Stimulated activated CD4-positive, alpha-beta T cell treated with anti-CD3 and anti-CD28 coated beads, Interleukin-4, amount 100 ng/mL, for 24 hours (primary cell): Measurements from ENCODE around the gene JAZF1.
"Not testable (repeated sequence)": the region's sequence is repeated elsewhere in the genome, so short reads cannot be mapped to it uniquely, and the experiment has no call there.

Experiments
- DNase-seq: peaks from one replicate; pipeline ENCODE4 v3.0.0-alpha.2; 2020

The JAZF1 gene

DNA sequence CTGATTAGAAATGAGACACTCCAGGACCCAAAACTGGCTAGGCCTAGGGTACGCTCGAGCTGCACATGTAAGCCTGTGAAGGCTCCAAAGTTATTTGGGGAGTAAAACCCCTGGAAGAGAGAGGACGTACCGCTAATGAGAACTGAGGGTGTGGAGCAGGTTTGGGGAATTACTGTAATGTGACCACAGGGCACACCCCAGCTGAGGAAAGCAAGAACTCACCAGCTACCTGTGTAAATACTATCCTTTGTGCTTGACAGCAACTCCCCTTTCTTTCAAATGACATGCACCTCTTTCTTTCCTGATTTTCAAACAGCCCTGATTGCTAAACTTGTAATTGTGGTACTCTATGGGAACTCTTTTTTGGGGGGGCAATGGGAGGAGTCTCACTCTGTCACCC lies 147.2 kb downstream of the JAZF1 start:
- DNase-seq: no peak

DNA sequence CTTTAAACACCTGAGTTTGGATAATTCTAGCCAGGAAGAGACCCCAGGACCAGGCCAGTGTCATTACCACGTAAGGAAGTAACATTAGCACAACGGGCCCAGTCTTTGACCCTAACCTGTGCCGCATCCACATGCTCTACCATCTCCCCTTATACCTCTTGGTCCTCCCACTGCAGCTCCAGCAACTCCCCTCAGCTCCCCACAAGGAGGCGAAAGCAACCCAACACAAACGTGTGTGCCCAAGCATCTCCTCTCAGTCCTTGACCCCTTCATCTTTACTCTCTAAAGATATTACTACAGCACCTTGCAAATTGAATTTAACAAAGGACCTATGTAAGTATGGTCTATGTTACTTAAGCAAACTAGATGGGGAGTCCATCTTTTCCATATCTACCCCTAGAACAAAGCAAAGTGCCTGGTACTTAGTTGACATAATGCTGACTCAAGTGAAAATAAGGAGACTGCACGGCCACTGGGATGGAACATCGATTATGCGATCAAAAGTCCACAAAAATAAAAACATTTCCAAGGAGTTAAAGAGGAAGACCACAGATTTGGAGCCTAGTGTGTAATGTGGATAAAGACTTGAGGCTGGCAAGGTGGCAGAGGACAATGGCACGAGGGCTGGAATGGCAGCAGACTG lies 147.7 kb downstream of the JAZF1 start:
- DNase-seq: no peak

DNA sequence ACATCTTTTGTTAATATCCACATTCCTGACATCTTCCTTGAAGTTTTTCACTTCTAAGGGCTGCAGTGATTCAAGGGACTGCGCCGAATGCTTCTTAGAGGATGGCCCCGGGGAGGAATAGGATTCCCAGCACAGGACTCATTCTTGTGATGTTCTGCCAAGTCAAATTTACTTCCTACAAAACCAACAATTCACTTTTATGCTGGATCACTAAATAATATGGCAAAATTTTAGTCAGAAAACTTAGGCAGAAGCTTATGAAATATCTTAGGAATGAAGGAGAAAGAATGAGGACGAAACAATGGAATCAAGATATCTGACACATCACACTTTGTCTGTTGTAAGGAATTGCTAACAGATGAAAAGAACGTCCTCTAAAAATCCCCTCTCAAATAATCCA lies 151.5 kb downstream of the JAZF1 start:
- DNase-seq: no peak

DNA sequence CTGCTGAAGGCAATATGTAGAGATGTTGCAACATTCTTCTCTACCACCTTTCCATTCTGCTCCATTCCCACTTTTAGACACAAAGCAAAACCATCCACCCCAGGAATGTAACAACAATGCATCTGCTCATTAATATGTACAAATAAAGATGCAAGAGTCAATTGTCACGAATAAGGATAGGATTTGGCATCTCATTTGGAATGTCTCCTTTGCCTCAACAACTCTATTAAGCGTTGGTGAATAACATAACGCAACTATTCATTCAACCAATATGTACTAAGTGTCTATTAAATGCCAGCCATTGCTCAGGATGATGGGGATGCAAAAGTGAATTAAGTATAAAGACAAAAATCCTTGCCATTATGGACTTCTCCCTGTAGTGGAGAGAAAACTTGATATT lies 152.1 kb downstream of the JAZF1 start:
- DNase-seq: no peak

DNA sequence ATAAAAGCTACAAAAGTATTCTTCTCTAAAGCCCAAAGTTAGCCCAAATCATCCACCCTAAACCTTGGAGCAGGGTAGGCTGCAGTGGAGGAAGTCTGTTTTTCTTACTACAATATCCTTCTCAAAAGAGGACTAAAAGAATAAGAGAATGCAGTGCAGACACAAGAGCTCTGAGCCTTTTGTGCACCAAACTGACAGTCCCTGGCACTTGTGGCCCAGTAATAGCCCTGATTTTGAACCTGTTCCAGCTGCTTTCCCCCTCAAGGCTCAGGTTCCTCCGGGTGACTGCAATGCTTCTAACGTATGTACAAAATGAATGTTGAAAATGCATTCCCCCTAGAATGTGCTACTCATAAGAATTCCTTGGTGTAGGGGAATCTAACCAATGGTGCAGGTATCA lies 154.4 kb downstream of the JAZF1 start:
- DNase-seq: no peak

DNA sequence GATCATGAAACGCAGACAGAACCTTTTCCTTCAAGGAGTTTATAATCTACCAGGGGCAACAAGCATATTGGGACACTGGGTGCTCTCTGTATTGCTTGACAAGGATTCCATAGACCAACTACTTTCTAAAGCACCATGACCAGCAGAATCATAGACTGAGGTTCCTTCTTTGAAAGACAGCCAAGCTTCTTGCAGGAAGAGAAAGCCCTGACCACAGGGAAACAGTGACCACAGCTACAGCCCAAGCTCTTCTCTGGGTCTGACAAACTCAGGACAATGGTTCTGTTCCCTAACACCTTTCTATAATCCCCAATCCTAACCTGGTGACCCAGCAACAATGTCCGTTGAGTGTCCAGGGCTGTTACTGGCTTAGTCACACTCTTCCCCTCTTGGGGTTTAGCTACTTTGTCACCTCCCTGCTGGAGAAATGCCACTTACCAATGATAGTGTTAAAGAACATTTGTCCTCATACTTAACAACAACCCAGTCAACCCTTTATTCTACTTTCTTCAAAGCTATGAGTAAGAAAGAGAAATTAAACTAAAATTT lies 155.7 kb downstream of the JAZF1 start:
- no peak for DNase-seq

DNA sequence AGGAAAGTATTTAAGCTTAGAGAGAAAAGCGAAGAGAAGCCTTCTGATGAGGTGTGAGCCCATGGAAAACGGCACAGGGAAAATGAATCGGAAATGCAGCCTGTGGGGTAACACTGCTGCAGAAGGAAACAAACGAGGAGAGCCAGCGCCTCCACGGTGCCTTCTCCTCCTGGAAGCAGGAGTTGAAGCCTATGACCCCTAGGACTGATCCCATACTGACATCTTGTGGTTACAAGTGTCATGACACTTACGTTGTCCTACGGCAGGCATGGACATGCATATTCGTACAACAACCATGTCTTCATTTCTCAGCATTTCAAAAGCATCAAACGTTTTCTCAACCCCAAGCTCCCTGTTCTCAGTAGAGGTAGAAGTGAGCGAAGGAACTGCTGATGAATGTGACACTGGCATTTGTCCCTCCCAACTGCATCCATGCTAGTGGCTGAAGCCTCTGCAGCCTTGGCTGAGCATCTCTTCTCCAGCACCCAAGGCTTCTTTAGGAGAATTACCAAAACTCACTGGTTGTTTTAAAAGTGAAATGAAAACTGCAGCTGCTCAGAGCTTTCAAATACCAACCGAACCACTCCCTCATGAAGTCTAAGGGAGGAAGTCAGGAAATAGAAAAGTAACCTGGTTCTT lies 160.2 kb downstream of the JAZF1 start:
- peak; percentile 40 for DNase-seq

DNA sequence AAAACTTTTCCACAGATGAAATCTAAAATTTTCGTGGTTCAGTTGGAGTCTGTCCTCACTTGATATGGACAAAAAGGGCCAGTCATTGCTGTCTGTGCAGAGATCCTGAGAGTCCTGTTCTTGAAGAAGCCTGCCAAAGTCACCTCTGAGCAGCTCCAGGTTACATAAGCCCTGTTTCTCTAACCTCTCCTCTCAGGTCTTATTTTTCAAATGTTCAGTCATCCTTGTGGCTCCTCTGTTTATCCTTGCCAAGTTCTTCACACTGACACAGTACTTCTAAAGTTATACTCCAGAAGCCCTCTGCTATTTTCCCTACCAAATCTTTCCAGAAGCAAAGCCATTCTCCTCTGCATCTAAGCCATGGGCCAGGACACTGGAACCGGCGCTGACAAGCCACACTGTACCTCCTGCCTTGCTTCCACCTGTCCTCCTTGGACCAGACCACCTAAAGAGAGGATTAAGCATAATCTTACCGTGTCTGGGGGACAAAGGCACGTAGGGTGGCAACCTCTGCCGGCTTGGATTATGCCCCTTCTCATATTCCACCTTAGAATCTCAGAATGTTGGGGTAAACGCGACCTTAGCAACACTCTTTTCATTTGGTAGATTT lies 161.6 kb downstream of the JAZF1 start:
- no peak for DNase-seq

DNA sequence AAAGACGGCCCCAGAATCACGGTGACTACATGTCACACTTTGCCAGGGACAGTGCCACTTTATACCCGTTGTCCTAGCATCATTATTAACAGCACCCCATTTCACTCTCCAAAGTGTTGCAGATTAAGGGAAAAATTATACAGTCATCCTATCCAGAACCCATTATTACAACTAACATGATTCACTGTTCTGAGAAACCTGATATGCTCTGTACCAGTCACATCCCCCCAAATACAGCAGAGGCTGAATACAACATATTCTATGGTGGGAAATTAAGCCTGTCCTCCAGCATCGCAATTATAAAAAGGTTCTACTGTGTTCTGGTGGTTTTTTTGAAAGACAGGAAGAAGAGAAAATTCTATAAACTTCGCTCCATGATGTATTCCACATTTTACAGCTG lies 162.1 kb downstream of the JAZF1 start:
- DNase-seq: no peak

DNA sequence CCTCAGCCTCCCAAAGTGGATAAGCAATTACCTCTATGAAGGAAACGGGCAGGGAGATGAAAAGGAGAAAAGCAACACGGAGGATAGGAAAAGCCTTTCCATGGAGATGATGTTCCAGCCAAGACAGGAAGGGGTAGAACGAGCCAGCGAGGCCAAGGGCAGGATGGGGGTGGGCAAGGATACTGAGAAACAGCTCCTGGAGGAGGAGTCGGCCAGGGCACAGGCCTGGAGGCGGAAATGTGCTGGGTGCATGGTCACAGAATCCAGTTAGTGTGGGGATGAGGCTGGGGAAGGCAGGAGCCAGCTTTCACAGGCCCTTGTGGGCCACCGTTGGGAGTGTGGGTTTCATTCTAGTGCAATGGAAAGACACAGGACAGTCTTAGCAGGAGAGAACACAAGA lies 162.6 kb downstream of the JAZF1 start:
- no peak for DNase-seq

DNA sequence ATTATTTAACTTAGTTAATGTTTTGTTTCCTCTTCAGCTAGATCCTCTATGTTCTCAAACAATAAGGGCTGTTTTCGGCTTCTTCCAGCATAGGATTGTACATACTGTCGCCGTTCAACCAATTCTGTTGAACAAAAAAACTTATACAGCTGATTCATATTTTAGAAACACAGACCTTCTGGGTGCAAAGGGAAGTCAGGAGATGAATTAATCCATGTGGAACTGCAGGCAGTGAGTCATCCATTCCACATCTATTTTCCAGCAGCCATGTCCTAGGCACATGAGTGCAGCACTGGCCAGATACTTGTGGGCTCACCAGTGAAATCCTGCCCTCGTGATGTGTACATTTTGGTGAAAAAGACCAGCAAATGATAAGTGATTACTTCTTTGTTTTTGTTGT lies 163.2 kb downstream of the JAZF1 start:
- no peak for DNase-seq

DNA sequence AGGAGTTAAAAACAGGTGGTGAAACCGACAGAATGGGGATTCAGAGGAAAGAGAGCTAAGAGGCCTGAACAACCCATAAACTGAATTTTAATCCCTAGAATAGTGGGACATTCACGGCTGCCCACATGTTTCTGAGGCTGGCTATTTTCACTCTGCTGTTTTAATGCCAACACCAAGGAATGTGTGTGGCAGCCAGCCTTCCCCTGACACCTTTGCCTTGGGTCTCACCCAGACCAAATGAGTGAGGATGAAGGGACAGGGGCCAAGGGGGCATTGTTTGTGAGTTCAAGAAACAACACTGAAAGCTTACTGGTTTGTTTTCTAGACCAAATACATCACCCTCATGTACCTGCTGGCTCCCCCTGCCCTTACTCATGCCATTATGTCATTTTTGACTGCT lies 164.3 kb downstream of the JAZF1 start:
- no peak for DNase-seq

DNA sequence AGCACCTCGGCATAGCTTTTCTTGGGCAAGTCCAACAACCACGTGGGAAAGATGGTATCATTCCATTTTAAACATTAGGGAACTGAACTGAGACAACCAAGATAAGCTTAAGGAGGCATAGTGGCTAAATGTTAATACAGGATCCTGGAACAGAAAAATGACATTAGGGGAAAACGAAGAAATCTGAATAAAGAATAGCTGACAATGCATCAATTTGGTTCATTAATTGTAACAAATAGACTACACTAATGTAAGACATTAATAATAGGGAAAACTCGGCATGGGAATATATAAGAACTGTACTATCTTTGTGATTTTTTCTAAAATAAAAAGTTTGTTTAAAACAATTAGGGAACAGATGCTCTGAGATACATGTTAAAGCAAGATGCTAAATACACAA lies 165.4 kb downstream of the JAZF1 start:
- no peak for DNase-seq

DNA sequence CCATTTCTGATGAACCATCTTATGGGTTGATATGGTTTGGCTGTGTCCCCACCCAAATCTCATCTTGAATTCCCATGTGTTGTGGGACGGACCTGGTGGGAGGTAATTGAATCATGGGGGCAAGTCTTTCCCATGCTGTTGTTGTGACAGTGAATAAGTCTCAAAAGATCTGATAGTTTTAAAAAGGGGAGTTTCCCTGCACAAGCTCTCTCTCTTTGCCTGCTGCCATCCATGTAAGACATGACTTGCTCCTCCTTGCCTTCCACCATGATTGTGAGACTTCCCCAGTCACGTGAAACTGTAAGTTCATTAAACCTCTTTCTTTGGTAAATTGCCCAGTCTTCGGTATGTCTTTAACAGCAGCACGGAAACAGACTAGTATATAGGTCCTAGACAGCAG lies 166.3 kb downstream of the JAZF1 start:
- DNase-seq: not testable (repeated sequence)

DNA sequence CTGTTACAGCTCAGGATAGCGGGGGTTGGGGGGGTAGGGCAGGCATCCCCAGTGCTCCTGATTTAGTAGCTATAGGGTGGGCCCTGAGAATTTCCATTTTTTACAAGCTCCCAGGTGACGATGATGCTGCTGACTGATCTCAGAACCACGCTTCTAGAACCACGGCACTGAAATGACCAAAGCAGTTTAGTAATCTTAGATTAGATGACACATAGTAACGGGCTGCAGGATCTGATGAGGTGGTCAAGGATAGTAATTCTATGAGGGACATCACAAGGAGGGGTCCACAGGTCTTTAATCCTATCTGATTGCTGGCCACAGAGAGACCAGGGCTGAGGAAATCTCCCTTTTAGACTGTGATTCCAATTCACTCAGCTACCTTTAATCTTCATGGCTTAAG lies 167.2 kb downstream of the JAZF1 start:
- DNase-seq: no peak

DNA sequence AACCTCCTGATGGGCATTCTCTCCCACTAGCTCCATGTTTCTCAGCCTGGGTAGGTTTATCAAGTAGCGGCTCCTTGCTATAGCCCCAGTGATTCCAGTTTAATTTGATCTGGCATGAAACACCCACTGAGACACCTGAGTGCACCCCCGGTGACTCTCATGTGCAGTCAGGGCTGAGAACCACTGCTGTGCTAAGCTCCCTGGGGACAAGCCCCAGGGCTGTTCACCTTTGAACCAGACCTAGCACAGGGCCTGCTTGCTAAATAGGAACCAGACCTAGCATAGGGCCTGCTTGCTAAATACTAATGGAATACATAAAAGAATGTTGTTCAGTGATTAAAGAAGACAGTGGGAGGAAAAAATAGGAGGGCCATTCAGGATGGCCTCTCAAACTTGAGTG lies 167.6 kb downstream of the JAZF1 start:
- DNase-seq: no peak

DNA sequence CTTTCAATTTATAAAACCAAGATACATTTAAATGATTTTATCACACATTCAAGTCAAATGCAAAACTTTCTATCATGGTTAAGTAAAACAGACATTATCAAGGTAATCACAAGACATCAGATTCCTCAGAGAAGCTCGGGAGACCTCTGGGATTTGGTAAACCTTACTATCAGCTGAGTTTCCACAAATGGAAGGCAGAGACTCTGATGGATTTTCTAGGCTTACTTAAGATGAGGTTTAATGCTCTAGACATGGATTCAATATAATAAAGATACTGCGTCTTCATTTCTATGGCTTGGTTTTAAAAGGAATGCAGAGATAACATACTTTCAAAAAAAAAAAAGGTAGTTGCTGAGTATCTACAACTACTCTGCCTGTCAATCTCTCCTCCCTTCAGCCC lies 171.7 kb downstream of the JAZF1 start:
- DNase-seq: no peak

DNA sequence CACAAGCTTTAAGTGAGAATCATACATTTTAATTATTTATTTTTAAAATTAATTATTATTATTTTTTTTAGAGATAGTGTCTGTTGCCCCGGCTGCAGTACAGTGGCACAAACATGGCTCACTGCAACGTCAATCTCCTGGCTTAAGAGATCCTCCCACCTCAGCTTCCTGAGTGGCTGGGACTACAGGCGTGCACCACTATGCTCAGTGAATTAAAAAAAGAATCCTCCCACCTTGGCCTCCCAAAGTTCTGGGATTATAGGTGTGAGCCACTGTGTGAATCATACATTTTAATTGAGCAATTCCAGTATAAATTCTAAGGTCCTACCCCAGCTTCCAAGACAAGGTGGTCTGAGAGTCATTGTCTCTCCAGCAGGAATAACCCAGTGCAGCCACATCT lies 172.4 kb downstream of the JAZF1 start:
- no peak for DNase-seq

DNA sequence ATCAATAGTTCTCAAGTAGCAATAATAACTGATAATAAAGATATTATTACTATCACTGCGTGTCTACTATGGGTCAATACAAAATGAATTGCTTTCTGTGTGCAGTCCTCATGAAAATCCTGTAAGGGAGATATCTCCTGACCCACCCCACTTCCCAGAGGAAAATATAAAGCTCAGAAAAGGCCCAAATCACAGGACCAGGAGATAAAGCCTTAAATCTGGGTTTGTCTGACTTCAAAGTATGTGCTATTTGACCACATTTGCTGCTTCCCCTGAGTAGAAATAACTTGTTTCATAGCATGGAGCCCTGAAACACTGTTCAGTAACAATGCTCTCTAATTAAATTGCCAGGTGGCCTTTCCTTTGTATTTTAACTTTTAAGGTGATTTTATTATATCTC lies 174.1 kb downstream of the JAZF1 start:
- no peak for DNase-seq

DNA sequence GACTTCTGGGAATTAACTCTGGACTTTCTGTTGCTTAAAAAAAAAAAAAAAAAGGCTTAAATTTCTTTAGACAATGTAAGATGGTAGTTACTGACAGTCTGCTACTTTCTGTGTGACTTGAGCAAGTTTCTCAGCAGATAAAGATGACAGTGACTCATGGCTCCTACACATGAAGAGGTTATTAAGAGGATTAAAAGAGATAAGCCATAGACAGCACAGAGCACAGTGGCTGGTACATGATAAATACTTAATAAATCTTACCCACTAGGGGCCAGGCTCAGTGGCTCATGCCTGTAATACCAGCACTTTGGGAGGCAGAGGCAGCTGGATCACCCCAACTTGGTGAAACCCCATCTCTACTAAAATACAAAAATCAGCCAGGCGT lies 174.8 kb downstream of the JAZF1 start:
- DNase-seq: no peak

DNA sequence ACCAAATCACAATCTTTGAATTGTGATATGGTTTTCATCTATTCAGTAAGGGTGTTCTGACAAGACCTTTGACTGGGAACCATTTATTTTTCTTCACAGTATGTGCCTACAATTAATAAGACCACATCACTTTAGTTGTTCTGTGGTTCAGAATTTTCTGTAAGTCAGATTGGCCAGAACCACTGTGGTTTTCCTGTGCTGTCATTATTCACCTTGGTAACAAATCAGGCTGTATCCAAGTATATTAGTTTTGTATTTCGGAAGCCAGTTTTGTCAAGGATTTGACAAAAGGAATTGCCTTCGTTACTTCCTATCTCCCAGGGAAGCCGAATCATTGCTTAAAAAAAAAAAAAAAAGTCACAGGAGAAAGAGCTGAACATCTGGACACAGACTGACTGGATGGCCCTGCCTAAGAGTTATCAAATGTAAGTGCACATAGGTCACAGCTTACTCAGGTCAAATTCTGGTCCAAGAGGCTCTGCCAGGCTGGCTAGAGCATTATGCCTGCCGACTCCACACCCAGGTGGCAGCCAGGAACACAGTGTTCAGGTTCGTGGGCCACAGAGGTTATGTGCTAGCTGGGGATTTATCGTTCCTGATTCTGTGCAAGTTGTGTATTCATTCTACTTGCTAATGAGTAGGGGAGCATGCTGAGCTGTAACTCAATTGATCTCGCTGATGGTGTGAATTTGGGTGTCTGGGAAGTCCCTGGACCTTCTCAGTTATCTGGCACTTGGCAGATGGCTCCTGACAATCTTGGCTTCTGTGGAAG lies 175.3 kb downstream of the JAZF1 start:
- no peak for DNase-seq

DNA sequence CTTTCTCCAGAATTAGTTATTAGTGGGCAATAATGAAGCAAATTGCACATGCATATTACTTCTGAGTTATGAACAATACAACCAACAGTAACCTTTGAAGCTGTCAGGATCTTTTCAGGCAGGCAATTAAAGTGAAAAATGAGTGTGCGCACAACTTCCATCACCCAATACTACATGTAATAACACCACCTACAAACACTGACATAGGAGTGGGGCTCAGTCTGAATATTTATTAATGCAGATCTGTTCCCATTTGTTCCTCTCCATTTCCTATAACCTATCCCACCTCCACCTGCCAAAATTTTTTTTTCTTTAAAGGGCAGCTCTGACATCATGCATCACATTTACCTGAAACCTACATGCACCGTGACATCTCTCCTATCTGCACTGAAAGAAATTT lies 177.2 kb downstream of the JAZF1 start:
- DNase-seq: no peak

DNA sequence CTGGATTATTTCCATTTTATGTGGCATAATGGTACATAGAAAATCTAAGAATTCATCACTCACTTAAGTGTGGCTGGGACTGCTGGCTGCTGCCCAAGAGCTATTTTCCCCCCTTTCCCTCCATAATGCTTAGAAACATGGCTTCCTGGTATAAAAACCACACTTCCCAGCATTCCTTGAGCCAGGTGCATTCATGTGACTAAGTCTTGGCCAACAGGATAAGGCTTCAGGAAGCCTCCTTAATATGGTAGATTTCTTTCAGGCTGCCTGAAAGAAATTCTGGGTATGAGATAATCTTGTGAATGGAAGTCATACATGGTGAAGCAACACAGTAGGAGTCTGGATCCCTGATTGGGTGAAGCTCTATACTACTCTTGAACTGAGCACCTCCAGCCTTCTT lies 178.0 kb downstream of the JAZF1 start:
- no peak for DNase-seq

DNA sequence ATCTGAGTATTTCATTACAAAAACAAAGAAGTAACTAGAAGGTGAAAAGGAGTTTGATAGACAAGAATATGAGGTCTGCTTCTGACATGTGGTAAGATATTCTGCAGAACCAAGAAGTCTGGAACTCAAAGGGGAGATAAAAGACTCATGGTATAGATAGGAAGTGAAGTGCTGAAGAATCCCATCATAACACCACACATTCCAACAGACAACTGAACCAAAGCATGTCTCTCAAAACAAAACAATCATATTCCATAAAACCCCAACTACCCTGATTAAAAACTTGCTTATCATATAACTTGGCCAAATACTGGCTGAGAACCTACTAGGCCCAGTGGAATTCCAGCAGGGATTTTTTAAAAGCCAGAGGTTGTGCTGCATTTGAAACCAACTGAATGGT lies 178.7 kb downstream of the JAZF1 start:
- DNase-seq: no peak
